Activated T-cell treated with anti-CD3 and anti-CD28 coated beads, Interleukin-2, amount 50 U/mL, for 48 hours (primary cell): Measurements from ENCODE around the gene ABHD12B.
"Not testable (repeated sequence)": the region's sequence is repeated elsewhere in the genome, so short reads cannot be mapped to it uniquely, and the experiment has no call there.

Source experiments
- DNase-seq, 2 experiments: peaks; one replicate each; pipeline ENCODE4 v3.0.0-alpha.2; 2020

Gene ABHD12B

GRCh38 chr14:50839691-50840090 lies 32.2 kb upstream of the ABHD12B start:
- no peak for DNase-seq

- no peak for DNase-seq
These were observed 27.5 kb upstream of the ABHD12B start for GRCh38 chr14:50844391-50844790.

- DNase-seq = no peak
These were observed 26.7 kb upstream of the ABHD12B start for GRCh38 chr14:50845166-50845565.

GRCh38 chr14:50846226-50846880 lies 25.5 kb upstream of the ABHD12B start:
- no peak for DNase-seq

GRCh38 chr14:50853891-50854290 lies 18.0 kb upstream of the ABHD12B start:
- DNase-seq = no peak

- no peak for DNase-seq
These were observed 17.3 kb upstream of the ABHD12B start for GRCh38 chr14:50854521-50854920.

GRCh38 chr14:50855558-50855957 lies 16.3 kb upstream of the ABHD12B start:
- no peak for DNase-seq

- no peak for DNase-seq
These were observed 15.2 kb upstream of the ABHD12B start for GRCh38 chr14:50856660-50857059.

- DNase-seq = no peak
These were observed 12.6 kb upstream of the ABHD12B start for GRCh38 chr14:50859296-50859624.

- DNase-seq = peak; percentile 93 to 96
These were observed 11.3 kb upstream of the ABHD12B start for GRCh38 chr14:50860478-50861086.

- no peak for DNase-seq
These were observed 9.8 kb upstream of the ABHD12B start for GRCh38 chr14:50862036-50862570.

- DNase-seq = no peak
These were observed 7.6 kb upstream of the ABHD12B start for GRCh38 chr14:50864237-50864636.

- no peak for DNase-seq
These were observed 6.9 kb upstream of the ABHD12B start for GRCh38 chr14:50864946-50865345.

- DNase-seq = no peak
These were observed 6.3 kb upstream of the ABHD12B start for GRCh38 chr14:50865391-50866076.

- no peak for DNase-seq
These were observed 625 bp upstream of the ABHD12B start for GRCh38 chr14:50871228-50871627.

- DNase-seq = no peak
These were observed 2.9 kb downstream of the ABHD12B start for GRCh38 chr14:50874757-50875156.

GRCh38 chr14:50875359-50876070 lies 3.7 kb downstream of the ABHD12B start:
- DNase-seq = peak; percentile 78 to 79

- no peak for DNase-seq
These were observed 11.3 kb downstream of the ABHD12B start for GRCh38 chr14:50882932-50883826.

- no peak for DNase-seq
These were observed 12.0 kb downstream of the ABHD12B start for GRCh38 chr14:50883827-50884197.

GRCh38 chr14:50887476-50887875 lies 15.6 kb downstream of the ABHD12B start:
- DNase-seq = no peak

- DNase-seq = no peak
These were observed 20.4 kb downstream of the ABHD12B start for GRCh38 chr14:50892255-50892654.

- not testable (repeated sequence) for DNase-seq
These were observed 24.6 kb downstream of the ABHD12B start for GRCh38 chr14:50896421-50896820.
